CD4-positive, alpha-beta T cell treated with Interleukin-1 beta for 1 hour (primary cell): ENCODE measurements around the gene MFRP.

Source experiments
- DNase-seq, 2 donors: peaks; one replicate each; pipeline ENCODE4 v3.0.0-alpha.2; 2020 to 2022

The MFRP gene

GRCh38 chr11:119336744-119337469 lies 9.6 kb downstream of the MFRP start:
- DNase-seq: no peak

GRCh38 chr11:119335655-119336543 lies 10.6 kb downstream of the MFRP start:
- DNase-seq: no peak

GRCh38 chr11:119335091-119335654 lies 11.3 kb downstream of the MFRP start:
- no peak for DNase-seq

- peak; percentile 95 to 97 for DNase-seq
Measured at GRCh38 chr11:119334174-119334930, 12.2 kb downstream of the MFRP start, which contains the start of gene RNF26. RNF26 (plus strand) TSS chr11:119334527; CDS start chr11:119335123, 596 bp downstream.

- DNase-seq: no peak
Measured at GRCh38 chr11:119332111-119332765, 14.3 kb downstream of the MFRP start.

- DNase-seq: no peak
Measured at GRCh38 chr11:119330237-119330636, 16.3 kb downstream of the MFRP start.

GRCh38 chr11:119329320-119329719 lies 17.2 kb downstream of the MFRP start:
- no peak for DNase-seq

GRCh38 chr11:119324189-119324588 lies 22.3 kb downstream of the MFRP start:
- no peak for DNase-seq

- DNase-seq: peak; percentile 62 to 78
Measured at GRCh38 chr11:119323532-119324033, 22.9 kb downstream of the MFRP start.

- no peak for DNase-seq
Measured at GRCh38 chr11:119322921-119323531, 23.5 kb downstream of the MFRP start.

- DNase-seq: no peak
Measured at GRCh38 chr11:119322360-119322739, 24.2 kb downstream of the MFRP start.

GRCh38 chr11:119320776-119321524 lies 25.6 kb downstream of the MFRP start:
- peak; percentile 36 to 51 for DNase-seq

- DNase-seq: no peak
Measured at GRCh38 chr11:119320240-119320775, 26.2 kb downstream of the MFRP start.

- no peak for DNase-seq
Measured at GRCh38 chr11:119319700-119320239, 26.7 kb downstream of the MFRP start.

- DNase-seq: no peak
Measured at GRCh38 chr11:119319136-119319699, 27.3 kb downstream of the MFRP start.

- DNase-seq: peak; percentile 37 to 51
Measured at GRCh38 chr11:119318240-119319135, 28.0 kb downstream of the MFRP start.

GRCh38 chr11:119317592-119318239 lies 28.8 kb downstream of the MFRP start:
- no peak for DNase-seq
